HG03342 (cell line): ENCODE data around the gene HLA-C.
"Not testable (repeated sequence)": the region's sequence is repeated elsewhere in the genome, so short reads cannot be mapped to it uniquely, and the experiment has no call there.

ENCODE experiments used
- ATAC-seq: cut with Tn5 transposase; IDR thresholded peaks from one replicate; pipeline ENCODE4 v1.9.1; 2021; ENCODE audit warnings: mild to moderate bottlenecking, moderate library complexity; ENCODE audit not compliant: unreplicated experiment

HLA-C gene

GRCh38 chr6:31270788-31271640, 878 bp downstream of the HLA-C start:
- peak; percentile 27 for ATAC-seq

- no peak for ATAC-seq
These were observed 3.1 kb downstream of the HLA-C start for GRCh38 chr6:31268836-31269235.

- ATAC-seq = no peak
These were observed 3.5 kb downstream of the HLA-C start for GRCh38 chr6:31268369-31268765.

- no peak for ATAC-seq
These were observed 4.1 kb downstream of the HLA-C start for GRCh38 chr6:31267651-31268368.

- ATAC-seq = no peak
These were observed 5.1 kb downstream of the HLA-C start for GRCh38 chr6:31266567-31267360.

- ATAC-seq = no peak
These were observed 6.0 kb downstream of the HLA-C start for GRCh38 chr6:31265926-31266325.

GRCh38 chr6:31263346-31263933, 8.5 kb downstream of the HLA-C start:
- not testable (repeated sequence) for ATAC-seq

GRCh38 chr6:31259995-31260394, 11.9 kb downstream of the HLA-C start:
- not testable (repeated sequence) for ATAC-seq

GRCh38 chr6:31252625-31253024, 19.3 kb downstream of the HLA-C start:
- ATAC-seq = no peak

GRCh38 chr6:31251261-31251660, 20.6 kb downstream of the HLA-C start:
- no peak for ATAC-seq

- no peak for ATAC-seq
These were observed 22.7 kb downstream of the HLA-C start for GRCh38 chr6:31249184-31249583.

- ATAC-seq = no peak
These were observed 24.1 kb downstream of the HLA-C start for GRCh38 chr6:31247813-31248212.

- ATAC-seq = no peak
These were observed 25.8 kb downstream of the HLA-C start for GRCh38 chr6:31246051-31246521.

- no peak for ATAC-seq
These were observed 28.4 kb downstream of the HLA-C start for GRCh38 chr6:31243508-31243907.

GRCh38 chr6:31239854-31240253, 32.0 kb downstream of the HLA-C start:
- no peak for ATAC-seq

- not testable (repeated sequence) for ATAC-seq
These were observed 37.8 kb downstream of the HLA-C start for GRCh38 chr6:31234101-31234500.

GRCh38 chr6:31228476-31228875, 43.4 kb downstream of the HLA-C start:
- ATAC-seq = no peak

GRCh38 chr6:31227143-31227542, 44.7 kb downstream of the HLA-C start:
- no peak for ATAC-seq

GRCh38 chr6:31225735-31226134, 46.2 kb downstream of the HLA-C start:
- no peak for ATAC-seq

GRCh38 chr6:31222496-31222895, 49.4 kb downstream of the HLA-C start:
- no peak for ATAC-seq
